ENCODE data around the gene PDE6C. TPM values are rescaled to one million over a fixed set of nuclear protein-coding genes. Genes with fewer than 3 reads are reported as not detected.

Gene PDE6C
- total RNA-seq, 2 donors from 2014 or later, result not detected

DNA sequence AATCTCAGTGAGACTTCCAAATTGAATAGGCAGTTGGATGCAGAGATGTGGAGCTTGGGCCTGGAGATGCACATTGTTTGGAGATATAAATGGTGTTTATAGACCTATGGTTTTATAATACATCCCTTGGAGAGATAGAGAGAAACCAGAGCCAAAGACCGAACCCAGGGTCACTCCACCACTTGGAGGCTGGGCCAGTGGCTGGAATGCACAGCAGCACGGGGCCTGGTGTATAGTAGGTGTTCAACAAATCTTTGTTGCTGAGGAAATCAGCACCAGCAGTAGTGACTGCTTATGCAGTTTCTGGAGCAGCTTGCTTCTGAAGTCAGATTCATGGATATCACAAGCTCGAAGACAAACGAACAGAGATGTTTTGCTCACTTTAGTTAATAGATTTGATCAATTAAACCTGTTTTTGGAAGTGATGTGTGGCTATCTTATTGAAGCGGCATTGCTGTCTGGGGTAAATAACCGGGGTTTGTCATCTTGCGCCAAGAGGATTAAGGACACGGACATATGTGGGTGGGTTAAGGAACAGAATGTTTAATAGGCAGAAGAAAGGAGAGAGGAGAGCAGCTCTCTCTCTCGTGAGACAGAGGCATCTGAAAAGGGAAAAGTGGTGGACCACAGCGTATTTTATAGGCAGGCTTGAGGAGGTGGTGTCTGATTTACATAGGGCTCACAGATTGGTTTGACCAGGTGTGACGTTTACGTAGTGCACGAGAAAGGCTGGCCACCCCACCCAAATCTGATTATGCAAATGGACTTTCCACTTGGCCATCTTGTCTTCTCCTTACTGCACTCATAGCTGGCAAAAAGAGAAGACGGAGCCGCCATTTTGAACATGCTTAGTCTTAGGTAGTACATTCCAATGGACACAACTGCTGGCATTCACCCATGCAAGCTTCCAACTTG lies 22.4 kb upstream of the PDE6C start:
- no peak for ATAC-seq (ENCODE audit: insufficient number of reproducible peaks, low FRiP score, low read depth)
- H3K4me1 ChIP-seq (ENCODE audit: control insufficient read depth in 1 of 2, low read depth in 2 of 2), result no peaks in the 10 kb centered on the region
- H3K36me3 ChIP-seq, result no peaks in the 10 kb centered on the region

DNA sequence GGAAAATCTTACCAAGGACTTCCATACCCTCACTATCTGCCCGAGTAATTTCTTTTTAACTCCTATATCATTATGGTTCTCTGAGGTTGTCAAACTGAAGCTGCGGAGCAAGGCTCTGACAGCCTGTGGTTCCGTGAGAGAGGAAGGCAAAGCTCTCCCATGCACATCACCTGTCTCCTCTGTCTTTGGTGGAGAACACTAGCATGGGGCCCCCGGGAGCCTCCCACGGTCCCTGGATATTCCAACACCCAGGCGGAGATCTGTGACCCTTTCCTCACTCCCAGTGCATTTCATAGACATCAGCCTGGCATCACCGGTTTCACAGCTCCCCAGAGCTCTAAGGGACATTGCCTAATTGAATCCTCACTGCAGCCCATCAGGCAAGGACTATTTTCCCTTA lies 21.7 kb upstream of the PDE6C start:
- Histone ChIP-seq H3K9me3 (no peaks in the 10 kb centered on the region), H3K27me3 (replicated peaks; ENCODE audit: insufficient read depth) (no peaks in the 10 kb centered on the region), H3K36me3 (no peaks in the 10 kb centered on the region), H3K27ac (no peak overlapping the region), H3K4me3 (no peak overlapping the region), H3K4me1 (ENCODE audit: control insufficient read depth in 1 of 2, low read depth in 2 of 2) (no peaks in the 10 kb centered on the region)
- TF ChIP-seq, protein P1, sequence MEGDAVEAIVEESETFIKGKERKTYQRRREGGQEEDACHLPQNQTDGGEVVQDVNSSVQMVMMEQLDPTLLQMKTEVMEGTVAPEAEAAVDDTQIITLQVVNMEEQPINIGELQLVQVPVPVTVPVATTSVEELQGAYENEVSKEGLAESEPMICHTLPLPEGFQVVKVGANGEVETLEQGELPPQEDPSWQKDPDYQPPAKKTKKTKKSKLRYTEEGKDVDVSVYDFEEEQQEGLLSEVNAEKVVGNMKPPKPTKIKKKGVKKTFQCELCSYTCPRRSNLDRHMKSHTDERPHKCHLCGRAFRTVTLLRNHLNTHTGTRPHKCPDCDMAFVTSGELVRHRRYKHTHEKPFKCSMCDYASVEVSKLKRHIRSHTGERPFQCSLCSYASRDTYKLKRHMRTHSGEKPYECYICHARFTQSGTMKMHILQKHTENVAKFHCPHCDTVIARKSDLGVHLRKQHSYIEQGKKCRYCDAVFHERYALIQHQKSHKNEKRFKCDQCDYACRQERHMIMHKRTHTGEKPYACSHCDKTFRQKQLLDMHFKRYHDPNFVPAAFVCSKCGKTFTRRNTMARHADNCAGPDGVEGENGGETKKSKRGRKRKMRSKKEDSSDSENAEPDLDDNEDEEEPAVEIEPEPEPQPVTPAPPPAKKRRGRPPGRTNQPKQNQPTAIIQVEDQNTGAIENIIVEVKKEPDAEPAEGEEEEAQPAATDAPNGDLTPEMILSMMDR (IDR thresholded peaks at IDR 0.05), result no peak
- ATAC-seq (ENCODE audit: insufficient number of reproducible peaks, low FRiP score, low read depth) (no peak), DNase-seq (ENCODE audit: low spot score) (no peak)

More for the DNA sequence above, 22.4 kb upstream of the PDE6C start:
- Histone ChIP-seq H3K4me3 (no peak overlapping the region), H3K9me3 (no peaks in the 10 kb centered on the region), H3K27me3 (replicated peaks; ENCODE audit: insufficient read depth) (no peaks in the 10 kb centered on the region), H3K27ac (no peak overlapping the region)
- TF ChIP-seq, protein P1 (IDR thresholded peaks at IDR 0.05), result no peak
- DNase-seq (ENCODE audit: low spot score), result no peak

DNA sequence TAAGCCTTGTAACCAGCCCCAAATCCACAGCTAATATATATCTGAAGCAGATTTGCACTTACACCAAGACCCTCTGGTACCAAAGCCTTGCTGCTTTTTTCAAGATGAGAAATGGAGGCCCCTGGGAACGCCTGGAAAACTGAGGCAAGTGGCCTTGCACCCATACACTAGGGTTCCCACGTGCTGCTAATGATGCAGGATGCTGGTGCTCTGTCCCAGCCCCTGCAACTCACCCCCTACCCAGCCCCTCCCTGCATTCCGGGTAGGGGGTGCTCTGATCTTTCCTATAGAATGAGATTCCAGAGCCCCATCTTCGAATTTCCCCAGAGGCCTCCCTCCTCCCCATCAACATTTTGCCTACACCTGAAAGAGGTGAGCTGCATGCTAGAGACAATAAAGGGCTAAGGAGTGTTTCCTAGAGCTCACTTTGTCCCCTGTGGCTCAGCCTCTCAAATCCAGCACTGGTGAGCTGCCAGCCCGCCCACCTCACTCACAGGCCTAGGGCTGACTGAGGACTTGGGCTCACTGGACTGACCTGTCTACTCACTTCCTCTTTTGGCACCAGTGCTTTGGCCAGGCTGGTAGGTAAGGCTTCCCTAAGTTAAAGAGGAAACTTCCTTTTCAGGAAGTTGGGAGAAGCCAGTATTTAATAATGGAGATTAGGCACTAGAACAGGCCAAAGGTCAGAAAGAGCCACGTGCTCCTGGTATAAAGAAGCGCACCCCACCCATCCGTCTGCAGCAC lies 21.1 kb upstream of the PDE6C start:
- no peak overlapping the region for H3K4me3 ChIP-seq
- no peaks in the 10 kb centered on the region for H3K36me3 ChIP-seq
- TF ChIP-seq, protein P1 (IDR thresholded peaks at IDR 0.05), result no peak
- DNase-seq (ENCODE audit: low spot score), result no peak
- no peaks in the 10 kb centered on the region for H3K4me1 ChIP-seq (ENCODE audit: control insufficient read depth in 1 of 2, low read depth in 2 of 2)
- ATAC-seq (ENCODE audit: insufficient number of reproducible peaks, low FRiP score, low read depth), result no peak
- no peak overlapping the region for H3K27ac ChIP-seq
- H3K9me3 ChIP-seq, result no peaks in the 10 kb centered on the region
- H3K27me3 ChIP-seq (replicated peaks; ENCODE audit: insufficient read depth), result no peaks in the 10 kb centered on the region

DNA sequence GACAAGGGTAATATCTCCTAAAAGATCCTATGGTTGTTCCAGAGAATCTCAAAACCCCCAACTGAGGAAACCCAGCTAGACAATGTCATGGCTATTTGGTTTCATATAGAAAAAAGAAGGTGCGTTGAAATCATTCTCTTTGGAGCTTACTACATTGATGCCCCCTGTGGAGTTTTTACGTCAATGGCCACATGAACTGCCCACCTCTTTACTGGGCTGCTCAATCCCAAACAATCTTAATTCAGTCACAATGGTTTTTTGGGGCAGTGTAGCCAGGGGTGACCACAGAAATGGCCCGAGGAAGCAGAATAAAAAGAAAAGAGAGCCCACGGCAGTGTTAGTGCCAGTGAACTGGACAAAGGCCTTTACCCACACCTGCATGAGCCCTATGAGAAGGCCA lies 19.1 kb upstream of the PDE6C start:
- Histone ChIP-seq H3K36me3 (no peaks in the 10 kb centered on the region), H3K27ac (no peak overlapping the region), H3K27me3 (replicated peaks; ENCODE audit: insufficient read depth) (no peaks in the 10 kb centered on the region), H3K4me1 (ENCODE audit: control insufficient read depth in 1 of 2, low read depth in 2 of 2) (no peaks in the 10 kb centered on the region), H3K4me3 (no peak overlapping the region), H3K9me3 (no peaks in the 10 kb centered on the region)
- DNase-seq (ENCODE audit: low spot score) (no peak), ATAC-seq (ENCODE audit: insufficient number of reproducible peaks, low FRiP score, low read depth) (no peak)
- TF ChIP-seq, protein P1 (IDR thresholded peaks at IDR 0.05), result no peak

DNA sequence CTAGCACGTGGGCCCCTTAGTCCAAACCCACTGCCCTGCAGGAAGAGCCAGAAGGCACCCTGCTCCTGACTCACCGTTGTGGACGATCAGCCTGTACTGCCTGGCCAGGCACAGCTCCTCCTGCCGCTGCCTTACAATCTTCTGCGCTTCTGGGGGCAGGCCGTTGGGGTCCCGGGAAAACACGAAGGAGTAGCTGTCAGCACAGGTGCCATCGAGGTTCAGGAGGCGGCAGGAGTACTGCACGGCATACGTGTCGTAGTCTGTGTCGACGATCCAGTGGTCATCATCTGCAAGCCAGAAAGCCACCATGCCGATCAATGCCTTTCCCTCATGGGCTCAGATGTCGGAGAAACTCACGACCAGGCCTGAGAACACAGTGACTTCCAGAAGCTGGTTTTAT lies 18.6 kb upstream of the PDE6C start:
- ATAC-seq (ENCODE audit: insufficient number of reproducible peaks, low FRiP score, low read depth), result no peak
- Histone ChIP-seq H3K9me3 (no peaks in the 10 kb centered on the region), H3K36me3 (no peaks in the 10 kb centered on the region), H3K27ac (no peak overlapping the region), H3K27me3 (replicated peaks; ENCODE audit: insufficient read depth) (no peaks in the 10 kb centered on the region), H3K4me1 (ENCODE audit: control insufficient read depth in 1 of 2, low read depth in 2 of 2) (no peaks in the 10 kb centered on the region), H3K4me3 (no peak overlapping the region)
- no peak for DNase-seq (ENCODE audit: low spot score)
- TF ChIP-seq, protein P1 (IDR thresholded peaks at IDR 0.05), result no peak

All from thoracic aorta (tissue), 2 donors.